ENCODE data around the gene STUB1. TPM values are rescaled to one million over a fixed set of nuclear protein-coding genes. Genes with fewer than 3 reads are reported as not detected.
A peak's percentile ranks its signal among the peaks of the same experiment; 100 is the strongest.

STUB1 gene
- total and polyA plus RNA-seq, 10 of the 15 experiments (the other 5 are each of a cell fraction or from before 2014, with no cell fraction given), result 4.2 to 136 (median 67.1) TPM

DNA sequence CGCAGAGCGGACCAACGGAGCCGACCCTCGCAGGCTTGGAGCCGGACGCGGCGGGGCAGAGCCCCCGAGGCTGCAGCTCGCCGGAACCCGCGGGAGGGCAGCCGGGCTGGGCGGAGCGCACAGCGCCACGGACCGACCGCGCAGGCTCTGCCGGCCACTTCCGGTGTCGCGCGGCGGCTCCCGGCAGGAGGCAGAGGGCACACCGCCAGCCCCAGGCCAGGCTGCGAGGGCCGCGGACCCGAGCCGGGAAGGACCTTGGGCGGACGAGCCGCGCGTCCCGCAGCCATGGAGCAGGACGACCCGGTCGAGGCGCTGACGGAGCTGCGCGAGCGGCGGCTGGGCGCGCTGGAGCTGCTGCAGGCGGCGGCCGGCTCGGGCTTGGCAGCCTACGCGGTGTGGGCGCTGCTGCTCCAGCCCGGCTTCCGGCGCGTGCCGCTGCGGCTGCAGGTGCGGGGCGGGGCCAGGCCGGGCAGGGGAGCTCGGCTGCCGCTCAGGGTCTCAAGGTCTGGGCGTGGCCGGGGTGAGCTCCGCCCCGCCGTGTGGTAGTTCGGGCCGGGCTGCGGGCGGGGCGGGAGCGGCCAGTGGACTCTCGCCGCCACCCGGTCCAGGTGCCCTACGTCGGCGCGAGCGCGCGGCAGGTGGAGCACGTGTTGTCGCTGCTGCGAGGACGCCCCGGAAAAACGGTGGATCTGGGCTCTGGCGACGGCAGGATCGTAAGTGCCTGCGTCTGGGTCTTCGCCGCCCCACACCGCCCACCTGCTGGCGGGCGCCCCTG is 41.0 kb downstream of the STUB1 start, which contains the start of gene ANTKMT (continued):
- TF ChIP-seq, protein P1, sequence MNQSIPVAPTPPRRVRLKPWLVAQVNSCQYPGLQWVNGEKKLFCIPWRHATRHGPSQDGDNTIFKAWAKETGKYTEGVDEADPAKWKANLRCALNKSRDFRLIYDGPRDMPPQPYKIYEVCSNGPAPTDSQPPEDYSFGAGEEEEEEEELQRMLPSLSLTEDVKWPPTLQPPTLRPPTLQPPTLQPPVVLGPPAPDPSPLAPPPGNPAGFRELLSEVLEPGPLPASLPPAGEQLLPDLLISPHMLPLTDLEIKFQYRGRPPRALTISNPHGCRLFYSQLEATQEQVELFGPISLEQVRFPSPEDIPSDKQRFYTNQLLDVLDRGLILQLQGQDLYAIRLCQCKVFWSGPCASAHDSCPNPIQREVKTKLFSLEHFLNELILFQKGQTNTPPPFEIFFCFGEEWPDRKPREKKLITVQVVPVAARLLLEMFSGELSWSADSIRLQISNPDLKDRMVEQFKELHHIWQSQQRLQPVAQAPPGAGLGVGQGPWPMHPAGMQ (IDR thresholded peaks at IDR 0.05; ENCODE audit: borderline replicate concordance), result no peak
- TF ChIP-seq, protein P2, sequence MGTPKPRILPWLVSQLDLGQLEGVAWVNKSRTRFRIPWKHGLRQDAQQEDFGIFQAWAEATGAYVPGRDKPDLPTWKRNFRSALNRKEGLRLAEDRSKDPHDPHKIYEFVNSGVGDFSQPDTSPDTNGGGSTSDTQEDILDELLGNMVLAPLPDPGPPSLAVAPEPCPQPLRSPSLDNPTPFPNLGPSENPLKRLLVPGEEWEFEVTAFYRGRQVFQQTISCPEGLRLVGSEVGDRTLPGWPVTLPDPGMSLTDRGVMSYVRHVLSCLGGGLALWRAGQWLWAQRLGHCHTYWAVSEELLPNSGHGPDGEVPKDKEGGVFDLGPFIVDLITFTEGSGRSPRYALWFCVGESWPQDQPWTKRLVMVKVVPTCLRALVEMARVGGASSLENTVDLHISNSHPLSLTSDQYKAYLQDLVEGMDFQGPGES (IDR thresholded peaks at IDR 0.05), result 0 out of 2 replicates have a peak, but pooled peaks have one; percentile 55
- TF ChIP-seq SMAD1 (IDR thresholded peaks at IDR 0.05; ENCODE audit: low read depth, partially characterized antibody) (no peak), IKZF2 (IDR thresholded peaks at IDR 0.05) (no peak), JUND (IDR thresholded peaks at IDR 0.05; ENCODE audit: low read depth, low read length) (no peak), SPI1 (IDR thresholded peaks at IDR 0.05; ENCODE audit: borderline replicate concordance, insufficient read depth, low read depth, low read length) (no peak), MTA3 (IDR thresholded peaks at IDR 0.05; ENCODE audit: borderline replicate concordance, low read length) (no peak), TCF7 (IDR thresholded peaks at IDR 0.05; ENCODE audit: borderline replicate concordance) (no peak), RAD51 (IDR thresholded peaks at IDR 0.05) (no peak), DPF2 (IDR thresholded peaks at IDR 0.05) (peak; percentile 95; the same call in 1 of the 2 replicates), NFYB (IDR thresholded peaks at IDR 0.05; ENCODE audit: insufficient read depth, low read depth, low read length) (no peak), ASH2L (IDR thresholded peaks at IDR 0.05; ENCODE audit: borderline replicate concordance, low read depth) (no peak), CEBPB (IDR thresholded peaks at IDR 0.05; ENCODE audit: borderline replicate concordance in 1 of 2, low read depth in 2 of 2, low read length in 2 of 2) (no peak), HCFC1 (IDR thresholded peaks at IDR 0.05; ENCODE audit: low read length) (peak; percentile 75), SUZ12 (IDR thresholded peaks at IDR 0.05; ENCODE audit: unreplicated experiment) (no peak), RELA (IDR thresholded peaks at IDR 0.05; ENCODE audit: borderline replicate concordance, partially characterized antibody) (peak; percentile 71), MYB (IDR thresholded peaks at IDR 0.05; ENCODE audit: borderline replicate concordance, low read depth, low read length) (no peak), PML (IDR thresholded peaks at IDR 0.05; ENCODE audit: low read length) (peak; percentile 79; the same call in 1 of the 2 replicates), NFXL1 (IDR thresholded peaks at IDR 0.05; ENCODE audit: borderline replicate concordance) (peak; percentile 45; the same call in 1 of the 2 replicates), SRF (IDR thresholded peaks at IDR 0.05; ENCODE audit: low read depth in 2 of 2, low read length in 2 of 2) (peak in 1 of 2 experiments; percentile 76; a peak in 1 of 4 replicates), ZNF274 (IDR thresholded peaks at IDR 0.05; ENCODE audit: insufficient read depth, insufficient read length) (no peak), POU2F2 (IDR thresholded peaks at IDR 0.05; ENCODE audit: borderline replicate concordance, low read depth, low read length) (0 out of 3 replicates have a peak, but pooled peaks have one; percentile 18), CHD1 (IDR thresholded peaks at IDR 0.05; ENCODE audit: low read depth, low read length) (no peak), KAT2A (conservative IDR thresholded peaks at IDR 0.05; ENCODE audit: control insufficient read depth, low read depth, low read length) (no peak), SMAD5 (IDR thresholded peaks at IDR 0.05; ENCODE audit: low read depth) (no peak), TBL1XR1 (IDR thresholded peaks at IDR 0.05; ENCODE audit: low read depth, low read length) (no peak), MEF2A (IDR thresholded peaks at IDR 0.05; ENCODE audit: insufficient read depth, low read depth, low read length) (no peak), ZNF217 (IDR thresholded peaks at IDR 0.05) (peak; percentile 84; the same call in 1 of the 2 replicates)
- TF ChIP-seq, protein P3, sequence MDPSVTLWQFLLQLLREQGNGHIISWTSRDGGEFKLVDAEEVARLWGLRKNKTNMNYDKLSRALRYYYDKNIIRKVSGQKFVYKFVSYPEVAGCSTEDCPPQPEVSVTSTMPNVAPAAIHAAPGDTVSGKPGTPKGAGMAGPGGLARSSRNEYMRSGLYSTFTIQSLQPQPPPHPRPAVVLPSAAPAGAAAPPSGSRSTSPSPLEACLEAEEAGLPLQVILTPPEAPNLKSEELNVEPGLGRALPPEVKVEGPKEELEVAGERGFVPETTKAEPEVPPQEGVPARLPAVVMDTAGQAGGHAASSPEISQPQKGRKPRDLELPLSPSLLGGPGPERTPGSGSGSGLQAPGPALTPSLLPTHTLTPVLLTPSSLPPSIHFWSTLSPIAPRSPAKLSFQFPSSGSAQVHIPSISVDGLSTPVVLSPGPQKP (IDR thresholded peaks at IDR 0.05; ENCODE audit: low read depth, low read length), result 0 out of 2 replicates have a peak, but pooled peaks have one; percentile 34
